H1 (cell line): ENCODE results near the gene ENAH. TPM values are rescaled to one million over a fixed set of nuclear protein-coding genes. Genes with fewer than 3 reads are reported as not detected.

Experiments used
- CTCF ChIA-PET: fragments of 300-600 bp; sonication (Branson Sonifier 250); formaldehyde crosslinking; loops from one replicate; lab custom pipeline; 2021; ENCODE audit not compliant: partially characterized antibody; lab: Charles Lee
- POLR2A ChIA-PET: fragments of 300-600 bp; sonication (Branson Sonifier 250); formaldehyde crosslinking; loops from one replicate; lab custom pipeline; 2021; ENCODE audit warnings: inconsistent platforms; ENCODE audit not compliant: partially characterized antibody; lab: Charles Lee
- DNase-seq, 2 experiments: peaks; one replicate each; pipeline versions ENCODE4 v3.0.0 to v3.0.0-alpha.2; 2010 to 2022; ENCODE audit warnings: low spot score in 2 of 2, low read depth in 1 of 2, mixed read lengths in 1 of 2
- FAIRE-seq: peaks from 2 replicates; lab custom pipeline; 2011; peaks lifted over from hg19 to GRCh38; lab: Jason Lieb, UNC
- H2AFZ ChIP-seq: 2 replicates; pipeline ENCODE4 v1.8.1; 2012; ENCODE audit warnings: low read length, inconsistent platforms
- H2AK5ac ChIP-seq: 2 replicates; pipeline ENCODE4 v1.6.1; 2013; ENCODE audit warnings: low read depth, low read length
- H2BK120ac ChIP-seq: replicated peaks from 2 replicates; pipeline ENCODE3; 2013; ENCODE audit warnings: low read depth, low read length, inconsistent platforms
- H2BK12ac ChIP-seq: 2 replicates; pipeline ENCODE4 v1.6.1; 2013; ENCODE audit warnings: low read depth, low read length
- H2BK15ac ChIP-seq: 2 replicates; pipeline ENCODE4 v1.6.1; 2013; ENCODE audit warnings: low read length
- H2BK20ac ChIP-seq: 2 replicates; pipeline ENCODE4 v1.6.1; 2013; ENCODE audit warnings: low read length
- H2BK5ac ChIP-seq: 2 replicates; pipeline ENCODE4 v1.6.1; 2013; ENCODE audit warnings: low read depth, low read length
- H3K14ac ChIP-seq: 2 replicates; pipeline ENCODE4 v1.6.1; 2013; ENCODE audit warnings: inconsistent platforms; ENCODE audit not compliant: insufficient read length
- H3K18ac ChIP-seq: 2 replicates; pipeline ENCODE4 v1.6.1; 2013; ENCODE audit warnings: low read length; ENCODE audit errors: extremely low read depth
- H3K23ac ChIP-seq: 2 replicates; pipeline ENCODE4 v1.6.1; 2013; ENCODE audit warnings: inconsistent platforms; ENCODE audit not compliant: insufficient read length
- H3K23me2 ChIP-seq: 2 replicates; pipeline ENCODE4 v1.6.1; 2013; ENCODE audit warnings: low read depth, low read length
- H3K27ac ChIP-seq: 2 replicates; pipeline ENCODE4 v1.6.1; 2011; ENCODE audit warnings: low read depth, low read length, inconsistent platforms
- H3K27me3 ChIP-seq, 4 experiments: replicated peaks in 1 of 4; 1 replicate in 1 of 4; 2 replicates in 3 of 4; pipeline versions ENCODE4 v1.6.1 to v1.8.1; 2011 to 2013; ENCODE audit warnings: low read length in 3 of 4, mild to moderate bottlenecking in 3 of 4, inconsistent platforms in 2 of 4, mixed read lengths in 2 of 4, moderate library complexity in 1 of 4; ENCODE audit not compliant: control insufficient read depth in 3 of 4, insufficient read depth in 3 of 4; ENCODE audit errors: extremely low read depth in 1 of 4
- H3K36me3 ChIP-seq, 4 experiments: 2 replicates each; pipeline versions ENCODE4 v1.6.1 to v1.8.1; 2011 to 2013; ENCODE audit warnings: mild to moderate bottlenecking in 4 of 4, low read length in 3 of 4, moderate library complexity in 2 of 4, control low read depth in 1 of 4, inconsistent platforms in 1 of 4; ENCODE audit not compliant: insufficient read depth in 4 of 4, control insufficient read depth in 2 of 4
- H3K4ac ChIP-seq: replicated peaks from 2 replicates; pipeline ENCODE3; 2013; ENCODE audit warnings: low read length, low read depth, mixed read lengths, inconsistent platforms; ENCODE audit not compliant: insufficient read length
- H3K4me1 ChIP-seq, 4 experiments: replicated peaks in 1 of 4; 1 replicate in 1 of 4; 2 replicates in 3 of 4; pipeline versions ENCODE4 v1.6.1 to v1.8.1; 2011 to 2013; ENCODE audit warnings: low read length in 3 of 4, inconsistent platforms in 2 of 4, mixed read lengths in 1 of 4; ENCODE audit not compliant: insufficient read depth in 4 of 4, control insufficient read depth in 3 of 4
- H3K4me2 ChIP-seq, 2 experiments: 2 replicates each; pipeline versions ENCODE4 v1.6.1 to v1.8.1; 2011 to 2013; ENCODE audit warnings: low read depth in 2 of 2, low read length in 2 of 2, control low read depth in 1 of 2, inconsistent platforms in 1 of 2, mild to moderate bottlenecking in 1 of 2; ENCODE audit not compliant: insufficient read depth in 1 of 2
- H3K4me3 ChIP-seq, 4 experiments: fragments of 200-600, 300-600 bp in 1 of 4; sonication (generic), shearing (Covaris generic), sonication (Bioruptor Twin) in 1 of 4; 2 replicates each; pipeline versions ENCODE4 v1.5.1 to v1.8.1; 2011 to 2016; ENCODE audit warnings: low read length in 4 of 4, low read depth in 3 of 4, control low read depth in 2 of 4, inconsistent platforms in 2 of 4, mild to moderate bottlenecking in 2 of 4, mixed read lengths in 1 of 4, moderate library complexity in 1 of 4; ENCODE audit not compliant: insufficient read depth in 2 of 4; ENCODE audit errors: extremely low read depth in 1 of 4
- H3K56ac ChIP-seq: replicated peaks from 2 replicates; pipeline ENCODE3; 2013; ENCODE audit warnings: low read depth, mild to moderate bottlenecking, mixed read lengths, low read length, inconsistent platforms; ENCODE audit not compliant: insufficient read length
- H3K79me1 ChIP-seq: 2 replicates; pipeline ENCODE4 v1.6.1; 2013; ENCODE audit warnings: low read depth, low read length, control low read depth
- H3K79me2 ChIP-seq, 2 experiments: 2 replicates each; pipeline versions ENCODE4 v1.6.1 to v1.8.1; 2012 to 2013; ENCODE audit warnings: low read length in 2 of 2, mild to moderate bottlenecking in 2 of 2, inconsistent platforms in 1 of 2; ENCODE audit not compliant: insufficient read depth in 2 of 2, control insufficient read depth in 1 of 2
- H3K9ac ChIP-seq, 4 experiments: replicated peaks in 1 of 4; 1 replicate in 1 of 4; 2 replicates in 3 of 4; pipeline versions ENCODE4 v1.6.1 to v1.8.1; 2011 to 2013; ENCODE audit warnings: low read depth in 3 of 4, low read length in 3 of 4, control low read depth in 2 of 4, mild to moderate bottlenecking in 2 of 4, moderate library complexity in 2 of 4, inconsistent platforms in 1 of 4; ENCODE audit errors: extremely low read depth in 1 of 4
- H3K9me3 ChIP-seq, 2 experiments: 2 replicates each; pipeline versions ENCODE4 v1.6.1 to v1.8.1; 2012 to 2013; ENCODE audit warnings: mild to moderate bottlenecking in 2 of 2, moderate library complexity in 2 of 2, control low read depth in 1 of 2, inconsistent platforms in 1 of 2, low read depth in 1 of 2, low read length in 1 of 2, mixed read lengths in 1 of 2; ENCODE audit not compliant: insufficient read depth in 2 of 2
- H4K20me1 ChIP-seq, 2 experiments: replicated peaks in 1 of 2; 2 replicates each; pipeline versions ENCODE3 to v1.8.1; 2011 to 2013; ENCODE audit warnings: inconsistent platforms in 2 of 2, low read length in 2 of 2, mild to moderate bottlenecking in 1 of 2; ENCODE audit not compliant: insufficient read depth in 2 of 2, control insufficient read depth in 1 of 2
- H4K5ac ChIP-seq: 2 replicates; pipeline ENCODE4 v1.6.1; 2013; ENCODE audit warnings: low read length, low read depth, mixed read lengths, inconsistent platforms; ENCODE audit not compliant: insufficient read length
- H4K8ac ChIP-seq: 2 replicates; pipeline ENCODE4 v1.8.0; 2013; ENCODE audit warnings: mild to moderate bottlenecking, moderate library complexity, low read length, inconsistent platforms; ENCODE audit not compliant: insufficient read depth; ENCODE audit errors: extremely low read depth
- H4K91ac ChIP-seq: replicated peaks from 2 replicates; pipeline ENCODE3; 2013; ENCODE audit warnings: low read length, mixed read lengths, inconsistent platforms; ENCODE audit not compliant: insufficient read length
- ASH2L ChIP-seq: fragments of 200-600, 300-600 bp; sonication (generic); IDR thresholded peaks from one replicate; pipeline ENCODE4 v1.7.1; 2017; ENCODE audit warnings: low read length
- CHD2 ChIP-seq: IDR thresholded peaks from 2 replicates; pipeline ENCODE4 v1.6.1; 2012; ENCODE audit warnings: low read length, improper control_type of control experiment
- KDM1A ChIP-seq: fragments of 200-600, 300-600 bp; sonication (generic); IDR thresholded peaks from 2 replicates; pipeline ENCODE4 v1.7.1; 2016; ENCODE audit warnings: mild to moderate bottlenecking, low read length, borderline replicate concordance
- RNF2 ChIP-seq: fragments of 200-900, 300-1000 bp; sonication (generic); IDR thresholded peaks from 2 replicates; pipeline ENCODE4 v1.7.1; 2016; ENCODE audit warnings: borderline replicate concordance, low read depth, mild to moderate bottlenecking, antibody characterized with exemption, low read length; ENCODE audit not compliant: poor library complexity, severe bottlenecking; ENCODE audit errors: missing control alignments
- WGBS, 2 experiments: shearing (Covaris generic) in 1 of 2; methylation state at CpG; one replicate each; pipeline versions ENCODE4 v1.1.6 to v1.1.7; 2013 to 2015; ENCODE audit warnings: low lambda C conversion rate in 2 of 2, mixed read lengths in 2 of 2, inconsistent platforms in 1 of 2, low coverage in 1 of 2, missing lambda C conversion rate in 1 of 2; ENCODE audit not compliant: insufficient replicate concordance in 2 of 2, insufficient coverage in 1 of 2, insufficient read length in 1 of 2; ENCODE audit errors: extremely low coverage in 1 of 2, missing lambda C conversion rate in 1 of 2; 5-methylcytosine and 5-hydroxymethylcytosine counted together
- polyA plus RNA-seq, 7 experiments: library from polyadenylated mRNA; depleted of rRNA in 3 of 7; stranded (reverse) in 5 of 7; unstranded in 2 of 7; fragments of >200 nt in 5 of 7; fragments of 200-250 nt in 2 of 7; gene quantifications; 1 replicate in 5 of 7; 2 replicates in 1 of 7; 4 replicates in 1 of 7; pipeline versions ENCODE4 v1.2.1 to v1.2.3, GENCODE V29; 2011 to 2013; ENCODE audit warnings: missing spikeins in 2 of 7, mixed read lengths in 2 of 7
- total RNA-seq: library from RNA; stranded (reverse); fragmentation: NEBNext Ultra II Directional; extraction: Animal tissue kit (Norgen Biotek cat#: 25700); gene quantifications from 2 replicates; pipeline ENCODE4 v1.2.1, GENCODE V29; 2021

Gene ENAH
- total and polyA plus RNA-seq, 2 of the 8 experiments (the other 6 are each of a cell fraction or from before 2014, with no cell fraction given) = 39.1 to 335 TPM

- Histone ChIP-seq H2BK120ac (no peak overlapping the region), H2BK15ac (no peak overlapping the region), H3K27ac (no peak overlapping the region)
- TF ChIP-seq CHD2 (no peak), RNF2 (no peak), KDM1A (no peak), ASH2L (no peak)
- TF ChIP-seq, all 59 proteins: peak for 0
- Histone ChIP-seq H3K9me3 (peaks cover 0 to 11% of the 10 kb centered on the region in 2 experiments; a peak in 2 of 4 replicates), H3K4me2 (no peak overlapping the region; a peak in 1 of 4 replicates), H3K79me2 (peaks cover 39 to 95% of the 10 kb centered on the region in 2 experiments), H3K9ac (no peak overlapping the region), H4K5ac (no peak overlapping the region), H3K4ac (no peak overlapping the region), H2BK20ac (no peak overlapping the region), H3K56ac (no peak overlapping the region), H3K4me1 (peaks cover 0 to 8% (median 4%) of the 10 kb centered on the region in 4 experiments; a peak in 4 of 7 replicates), H3K23me2 (no peaks in the 10 kb centered on the region), H3K18ac (no peak overlapping the region), H3K79me1 (peaks cover 3% of the 10 kb centered on the region; the same call in 1 of the 2 replicates), H2AK5ac (no peak overlapping the region), H2AFZ (no peak overlapping the region), H2BK5ac (no peak overlapping the region), H2BK12ac (no peak overlapping the region), H3K36me3 (peaks cover 0 to 5% (median 0%) of the 10 kb centered on the region in 4 experiments; a peak in 1 of 8 replicates), H4K8ac (no peak overlapping the region), H3K23ac (no peak overlapping the region), H3K14ac (no peak overlapping the region), H4K91ac (no peak overlapping the region), H4K20me1 (peaks cover 8 to 15% of the 10 kb centered on the region in 2 experiments), H3K27me3 (no peaks in the 10 kb centered on the region), H3K4me3 (no peak overlapping the region)
- POLR2A ChIA-PET = interaction anchor here (0.6 to 1.4 kb wide), 2 partner anchors 9 to 286 kb away, joined by 3 read pairs; no protein-coding TSS in a partner anchor
- CTCF ChIA-PET = interaction anchor here (1.2 kb wide), 1 partner anchor 9 kb away, joined by 3 read pairs; no protein-coding TSS in a partner anchor
- FAIRE-seq = no peak
- WGBS, 2 experiments = 87% methylated on average over 3 of the region's 3 CpGs; no CpG with 5 or more reads in 1 of the 2 experiments
- DNase-seq = no peak
Measured at GRCh38 chr1:225613006-225613405, 39.9 kb downstream of the ENAH start.
